H9 (cell line): ENCODE data around the gene CFAP47. TPM values are rescaled to one million over a fixed set of nuclear protein-coding genes. Genes with fewer than 3 reads are reported as not detected.

ENCODE experiments used
- DNase-seq: peaks from one replicate; pipeline ENCODE4 v3.0.0-alpha.2; 2017
- H2AFZ ChIP-seq: one replicate; pipeline ENCODE4 v1.6.1; 2013; ENCODE audit warnings: mild to moderate bottlenecking, low read length, control low read depth, moderate library complexity
- H2AK5ac ChIP-seq: 2 replicates; pipeline ENCODE4 v1.6.1; 2013; ENCODE audit warnings: low read length, control low read depth, mixed read lengths; ENCODE audit not compliant: insufficient read length
- H2BK120ac ChIP-seq: one replicate; pipeline ENCODE4 v1.6.1; 2013; ENCODE audit warnings: low read depth, mild to moderate bottlenecking, low read length, control low read depth, inconsistent platforms; ENCODE audit not compliant: poor library complexity, severe bottlenecking
- H2BK12ac ChIP-seq: 2 replicates; pipeline ENCODE4 v1.6.1; 2013; ENCODE audit warnings: low read length, control low read depth, mixed read lengths, low read depth; ENCODE audit not compliant: insufficient read length
- H2BK15ac ChIP-seq: 2 replicates; pipeline ENCODE4 v1.6.1; 2013; ENCODE audit warnings: low read depth, low read length, control low read depth
- H2BK20ac ChIP-seq: one replicate; pipeline ENCODE4 v1.6.1; 2013; ENCODE audit warnings: low read depth, mild to moderate bottlenecking, low read length, control low read depth, inconsistent platforms; ENCODE audit not compliant: poor library complexity, severe bottlenecking
- H2BK5ac ChIP-seq: 2 replicates; pipeline ENCODE4 v1.6.1; 2013; ENCODE audit warnings: low read length, control low read depth, mixed read lengths; ENCODE audit not compliant: insufficient read length
- H3K14ac ChIP-seq: 2 replicates; pipeline ENCODE4 v1.6.1; 2013; ENCODE audit warnings: low read length, control low read depth; ENCODE audit not compliant: insufficient read depth
- H3K18ac ChIP-seq: 2 replicates; pipeline ENCODE4 v1.6.1; 2013; ENCODE audit warnings: low read depth, mild to moderate bottlenecking, mixed read lengths, low read length, control low read depth; ENCODE audit not compliant: insufficient read length
- H3K23ac ChIP-seq: 2 replicates; pipeline ENCODE4 v1.6.1; 2013; ENCODE audit warnings: low read length, control low read depth, mixed read lengths, low read depth; ENCODE audit not compliant: insufficient read length
- H3K23me2 ChIP-seq: 2 replicates; pipeline ENCODE4 v1.6.1; 2013; ENCODE audit warnings: low read depth, mild to moderate bottlenecking, mixed read lengths, low read length, control low read depth; ENCODE audit not compliant: insufficient read length, poor library complexity, severe bottlenecking
- H3K27ac ChIP-seq: 2 replicates; pipeline ENCODE4 v1.5.1; 2013; ENCODE audit warnings: low read length, control low read depth, mixed read lengths, low read depth; ENCODE audit not compliant: insufficient read length
- H3K27me3 ChIP-seq: 2 replicates; pipeline ENCODE4 v1.6.1; 2013; ENCODE audit warnings: low read length, control low read depth, inconsistent platforms; ENCODE audit not compliant: insufficient read depth
- H3K4ac ChIP-seq: 2 replicates; pipeline ENCODE4 v1.6.1; 2013; ENCODE audit warnings: low read depth, mild to moderate bottlenecking, control low read depth, inconsistent platforms, low read length, moderate library complexity
- H3K4me1 ChIP-seq: 2 replicates; pipeline ENCODE4 v1.6.1; 2013; ENCODE audit warnings: low read length, control low read depth, inconsistent platforms; ENCODE audit not compliant: insufficient read depth
- H3K4me2 ChIP-seq: 2 replicates; pipeline ENCODE4 v1.6.1; 2013; ENCODE audit warnings: low read length, control low read depth, mixed read lengths; ENCODE audit not compliant: insufficient read length, insufficient read depth
- H3K56ac ChIP-seq: 2 replicates; pipeline ENCODE4 v1.6.1; 2013; ENCODE audit warnings: low read depth, mild to moderate bottlenecking, mixed read lengths, low read length, control low read depth; ENCODE audit not compliant: insufficient read length
- H3K79me1 ChIP-seq: 2 replicates; pipeline ENCODE4 v1.6.1; 2013; ENCODE audit warnings: low read depth, mild to moderate bottlenecking, moderate library complexity, low read length, control low read depth, inconsistent platforms; ENCODE audit not compliant: insufficient read depth, poor library complexity, severe bottlenecking
- H3K79me2 ChIP-seq: 2 replicates; pipeline ENCODE4 v1.6.1; 2013; ENCODE audit warnings: low read length, control low read depth, inconsistent platforms; ENCODE audit not compliant: insufficient read depth
- H3K9ac ChIP-seq: 2 replicates; pipeline ENCODE4 v1.6.1; 2013; ENCODE audit warnings: low read length, control low read depth, mixed read lengths; ENCODE audit not compliant: insufficient read length; ENCODE audit errors: extremely low read depth
- H3K9me3 ChIP-seq: one replicate; pipeline ENCODE4 v1.6.1; 2013; ENCODE audit warnings: low read depth, low read length, inconsistent platforms; ENCODE audit not compliant: control insufficient read depth
- H3T11ph ChIP-seq: one replicate; pipeline ENCODE4 v1.6.1; 2013; ENCODE audit warnings: mild to moderate bottlenecking, low read length, control low read depth, inconsistent platforms
- H4K20me1 ChIP-seq: one replicate; pipeline ENCODE4 v1.6.1; 2013; ENCODE audit not compliant: control insufficient read depth, insufficient read length, insufficient read depth
- H4K5ac ChIP-seq: 2 replicates; pipeline ENCODE4 v1.6.1; 2013; ENCODE audit warnings: low read depth, mild to moderate bottlenecking, mixed read lengths, low read length, control low read depth; ENCODE audit not compliant: insufficient read length
- H4K8ac ChIP-seq: replicated peaks from 2 replicates; pipeline ENCODE4 v1.6.1; 2013; ENCODE audit warnings: low read length, control low read depth, mixed read lengths, low read depth; ENCODE audit not compliant: insufficient read length
- H4K91ac ChIP-seq: 2 replicates; pipeline ENCODE4 v1.6.1; 2013; ENCODE audit warnings: low read depth, mild to moderate bottlenecking, moderate library complexity, mixed read lengths, low read length, control low read depth; ENCODE audit not compliant: insufficient read length
- H3K27ac Mint-ChIP-seq, 3 experiments: 2 replicates in 2 of 3; 3 replicates in 1 of 3; pipeline ENCODE4 v1.8.0; 2020 to 2021; ENCODE audit warnings: mixed read lengths in 3 of 3, mild to moderate bottlenecking in 1 of 3, moderate library complexity in 1 of 3
- H3K27me3 Mint-ChIP-seq: 2 replicates; pipeline ENCODE4 v1.8.0; 2021; ENCODE audit warnings: low read depth, mild to moderate bottlenecking, moderate library complexity, mixed read lengths
- H3K36me3 Mint-ChIP-seq, 3 experiments: 2 replicates in 2 of 3; 3 replicates in 1 of 3; pipeline ENCODE4 v1.8.0; 2020 to 2021; ENCODE audit warnings: low read depth in 3 of 3, mixed read lengths in 3 of 3; ENCODE audit not compliant: insufficient read depth in 1 of 3
- H3K4me1 Mint-ChIP-seq, 2 experiments: 2 replicates each; pipeline ENCODE4 v1.8.0; 2020; ENCODE audit warnings: mixed read lengths in 2 of 2
- H3K4me3 Mint-ChIP-seq, 2 experiments: 2 replicates in 1 of 2; 3 replicates in 1 of 2; pipeline ENCODE4 v1.8.0; 2020 to 2021; ENCODE audit warnings: mild to moderate bottlenecking in 2 of 2, mixed read lengths in 2 of 2, moderate library complexity in 1 of 2
- H3K9me3 Mint-ChIP-seq, 2 experiments: 2 replicates in 1 of 2; 3 replicates in 1 of 2; pipeline ENCODE4 v1.8.0; 2020; ENCODE audit warnings: mild to moderate bottlenecking in 2 of 2, mixed read lengths in 2 of 2, moderate library complexity in 1 of 2
- CTCF ChIP-seq: fragments of 200-600 bp; sonication (generic); conservative IDR thresholded peaks from 3 replicates; pipeline ENCODE4 v1.8.0; 2021; ENCODE audit warnings: antibody characterized with exemption, mild to moderate bottlenecking
- total RNA-seq: library from RNA; stranded (reverse); gene quantifications from 2 replicates; pipeline ENCODE4 v1.2.1, GENCODE V29; 2021

CFAP47 gene
- total RNA-seq, 1 experiment from 2014 or later: not detected

- no peak overlapping the region for H2BK5ac ChIP-seq
- no peak overlapping the region for H2BK15ac ChIP-seq
- H3K79me2 ChIP-seq: no peaks in the 10 kb centered on the region
- H3K79me1 ChIP-seq: no peaks in the 10 kb centered on the region
- Mint-ChIP-seq H3K4me1 (peaks cover 7% of the 10 kb centered on the region in 2 experiments; a peak in 2 of 4 replicates), H3K4me3 (no peak overlapping the region), H3K27ac (no peak overlapping the region), H3K27me3 (no peaks in the 10 kb centered on the region), H3K9me3 (peaks cover 50% of the 10 kb centered on the region in 2 experiments), H3K36me3 (peaks cover 3 to 16% (median 8%) of the 10 kb centered on the region in 3 experiments; a peak in 6 of 7 replicates)
- no peaks in the 10 kb centered on the region for H3K23me2 ChIP-seq
- H3K23ac ChIP-seq: no peak overlapping the region
- H2BK12ac ChIP-seq: no peak overlapping the region
- H2AFZ ChIP-seq: no peak overlapping the region
- H3K56ac ChIP-seq: no peak overlapping the region
- H2BK120ac ChIP-seq: no peak overlapping the region
- H3K27ac ChIP-seq: no peak overlapping the region
- no peak overlapping the region for H3T11ph ChIP-seq
- no peaks in the 10 kb centered on the region for H4K20me1 ChIP-seq
- no peak overlapping the region for H3K4ac ChIP-seq
- H3K18ac ChIP-seq: no peak overlapping the region
- H2BK20ac ChIP-seq: no peak overlapping the region
- no peak for TF ChIP-seq CTCF
- no peak for DNase-seq
- H3K14ac ChIP-seq: no peak overlapping the region
- no peak overlapping the region for H4K91ac ChIP-seq
- H3K27me3 ChIP-seq: no peaks in the 10 kb centered on the region
- H3K9ac ChIP-seq: no peak overlapping the region
- no peak overlapping the region for H2AK5ac ChIP-seq
- no peaks in the 10 kb centered on the region for H3K9me3 ChIP-seq
- H4K8ac ChIP-seq: no peak overlapping the region
- no peak overlapping the region for H4K5ac ChIP-seq
- H3K4me1 ChIP-seq: no peaks in the 10 kb centered on the region; the same call in 1 of the 2 replicates
- no peak overlapping the region for H3K4me2 ChIP-seq
These were observed 280.4 kb downstream of the CFAP47 start for GRCh38 chrX:36199928-36200327.
